ENCODE data around the gene SAT2. TPM values are rescaled to one million over a fixed set of nuclear protein-coding genes. Genes with fewer than 3 reads are reported as not detected.

The SAT2 gene
- total and polyA plus RNA-seq, 10 of the 15 experiments (the other 5 are each of a cell fraction or from before 2014, with no cell fraction given), result 14.6 to 44.0 (median 27.9) TPM

GRCh38 chr17:7579001-7579833 lies 48.4 kb downstream of the SAT2 start, which contains the start of gene CD68 (continued):
- TF ChIP-seq CUX1 (IDR thresholded peaks at IDR 0.05; ENCODE audit: insufficient replicate concordance, low read depth, low read length), result peak; percentile 62
- peak; percentile 83 for TF ChIP-seq POLR2A (IDR thresholded peaks at IDR 0.05; ENCODE audit: low read depth, low read length)
- TF ChIP-seq ATF7 (IDR thresholded peaks at IDR 0.05; ENCODE audit: low read depth), result peak; percentile 41; the same call in 1 of the 2 replicates
- peak; percentile 82 for TF ChIP-seq NFIC (IDR thresholded peaks at IDR 0.05; ENCODE audit: low read depth, low read length)
- TF ChIP-seq TCF12 (IDR thresholded peaks at IDR 0.05; ENCODE audit: low read depth, low read length), result 0 out of 2 replicates have a peak, but pooled peaks have one; percentile 33
- TF ChIP-seq ZBED1 (IDR thresholded peaks at IDR 0.05; ENCODE audit: borderline replicate concordance), result peak; percentile 98
- TF ChIP-seq IRF4 (IDR thresholded peaks at IDR 0.05; ENCODE audit: low read depth, low read length), result peak; percentile 92
- peak; percentile 49; the same call in 1 of the 2 replicates for TF ChIP-seq RUNX3 (IDR thresholded peaks at IDR 0.05; ENCODE audit: low read length)
- TF ChIP-seq CHD4 (IDR thresholded peaks at IDR 0.05), result no peak
- no peak for TF ChIP-seq ZNF274 (IDR thresholded peaks at IDR 0.05; ENCODE audit: insufficient read depth, insufficient read length)
- TF ChIP-seq ZNF687 (IDR thresholded peaks at IDR 0.05), result 0 out of 2 replicates have a peak, but pooled peaks have one; percentile 58
- peak; percentile 76 for TF ChIP-seq FOXM1 (IDR thresholded peaks at IDR 0.05; ENCODE audit: low read depth, low read length)
- peak in 1 of 2 experiments; percentile 62; a peak in 2 of 3 replicates for TF ChIP-seq EGR1 (IDR thresholded peaks at IDR 0.05; ENCODE audit: borderline replicate concordance in 1 of 2, low read depth in 2 of 2, low read length in 2 of 2)
- TF ChIP-seq BCL11A (IDR thresholded peaks at IDR 0.05; ENCODE audit: low read depth, low read length), result peak; percentile 85
- 0 out of 2 replicates have a peak, but pooled peaks have one; percentile 32 for TF ChIP-seq BRCA1 (IDR thresholded peaks at IDR 0.05; ENCODE audit: low read depth, low read length)
- TF ChIP-seq FOXK2 (IDR thresholded peaks at IDR 0.05), result 0 out of 2 replicates have a peak, but pooled peaks have one; percentile 36
- TF ChIP-seq ZNF207 (IDR thresholded peaks at IDR 0.05; ENCODE audit: borderline replicate concordance), result 0 out of 2 replicates have a peak, but pooled peaks have one; percentile 55
- peak; percentile 88 for TF ChIP-seq DPF2 (IDR thresholded peaks at IDR 0.05)
- peak; percentile 78; the same call in 1 of the 2 replicates for TF ChIP-seq TARDBP (IDR thresholded peaks at IDR 0.05; ENCODE audit: borderline replicate concordance)
- TF ChIP-seq RAD51 (IDR thresholded peaks at IDR 0.05), result peak; percentile 74

All from GM12878 (cell line).